ENCODE results near the gene AGER.

- TF ChIP-seq, protein P1, sequence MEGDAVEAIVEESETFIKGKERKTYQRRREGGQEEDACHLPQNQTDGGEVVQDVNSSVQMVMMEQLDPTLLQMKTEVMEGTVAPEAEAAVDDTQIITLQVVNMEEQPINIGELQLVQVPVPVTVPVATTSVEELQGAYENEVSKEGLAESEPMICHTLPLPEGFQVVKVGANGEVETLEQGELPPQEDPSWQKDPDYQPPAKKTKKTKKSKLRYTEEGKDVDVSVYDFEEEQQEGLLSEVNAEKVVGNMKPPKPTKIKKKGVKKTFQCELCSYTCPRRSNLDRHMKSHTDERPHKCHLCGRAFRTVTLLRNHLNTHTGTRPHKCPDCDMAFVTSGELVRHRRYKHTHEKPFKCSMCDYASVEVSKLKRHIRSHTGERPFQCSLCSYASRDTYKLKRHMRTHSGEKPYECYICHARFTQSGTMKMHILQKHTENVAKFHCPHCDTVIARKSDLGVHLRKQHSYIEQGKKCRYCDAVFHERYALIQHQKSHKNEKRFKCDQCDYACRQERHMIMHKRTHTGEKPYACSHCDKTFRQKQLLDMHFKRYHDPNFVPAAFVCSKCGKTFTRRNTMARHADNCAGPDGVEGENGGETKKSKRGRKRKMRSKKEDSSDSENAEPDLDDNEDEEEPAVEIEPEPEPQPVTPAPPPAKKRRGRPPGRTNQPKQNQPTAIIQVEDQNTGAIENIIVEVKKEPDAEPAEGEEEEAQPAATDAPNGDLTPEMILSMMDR (IDR thresholded peaks at IDR 0.05), result no peak
- TF ChIP-seq EZH2 (IDR thresholded peaks at IDR 0.05; ENCODE audit: borderline replicate concordance, insufficient read depth, low read depth, low read length, poor library complexity, severe bottlenecking), result no peak
These were observed 50.3 kb downstream of the AGER start for GRCh38 chr6:32133786-32134185.
